HCT116 (cell line): Measurements from ENCODE around the gene LRRC70. TPM values are rescaled to one million over a fixed set of nuclear protein-coding genes. Genes with fewer than 3 reads are reported as not detected.

ENCODE experiments used
- ATAC-seq: fragments of 200-7000 bp; cut with Tn5 transposase; 2 replicates; pipeline ENCODE4 v1.9.1; 2020; ENCODE audit warnings: mild to moderate bottlenecking, moderate library complexity
- Bru-seq: library from RNA; stranded (reverse); fragments of 400-500 nt; gene quantifications from one replicate; lab custom pipeline; 2021; lab: Mats Ljungman, UMichigan
- BruChase-seq, 2 experiments: library from RNA; stranded (reverse); fragments of 400-500 nt; gene quantifications; one replicate each; lab custom pipeline; 2021; lab: Mats Ljungman, UMichigan
- BruUV-seq: library from RNA; stranded (reverse); fragments of 400-500 nt; replicated peaks from 2 replicates; lab custom pipeline; 2021; lab: Mats Ljungman, UMichigan
- CTCF ChIA-PET: fragments of 300-600 bp; sonication (Branson Sonifier 250); formaldehyde crosslinking; loops from one replicate; lab custom pipeline; 2021; ENCODE audit warnings: antibody characterized with exemption; lab: Charles Lee
- POLR2A ChIA-PET: fragments of 300-600, 350-600 bp; sonication (Branson Sonifier 250); formaldehyde crosslinking; loops from one replicate; lab custom pipeline; 2021; ENCODE audit warnings: antibody characterized with exemption; lab: Charles Lee
- RAD21 ChIA-PET, 2 experiments: fragments of 300-600 bp; sonication (Branson Sonifier 250); formaldehyde crosslinking; loops; one replicate each; lab custom pipeline; 2023; ENCODE audit warnings: low total read pairs in 2 of 2; ENCODE audit not compliant: uncharacterized antibody in 2 of 2, unreplicated experiment in 2 of 2, low non-redundant PET in 1 of 2; lab: Charles Lee
- DNase-seq: peaks from one replicate; pipeline ENCODE4 v3.0.0-alpha.2; 2010; ENCODE audit warnings: low read depth, low spot score
- H2AFZ ChIP-seq: fragments of 200-600 bp; shearing (Covaris generic), sonication (generic); 2 replicates; pipeline ENCODE4 v1.6.1; 2017; ENCODE audit warnings: low read depth, mixed run types, mixed read lengths, antibody characterized with exemption, low read length; ENCODE audit not compliant: poor library complexity, severe bottlenecking
- H3K27ac ChIP-seq: 2 replicates; pipeline ENCODE4 v1.5.1; 2012; ENCODE audit warnings: low read depth, low read length
- H3K27me3 ChIP-seq: fragments of 200-600 bp; sonication (generic); 2 replicates; pipeline ENCODE4 v1.6.1; 2016; ENCODE audit warnings: mixed run types, low read length, mixed read lengths; ENCODE audit not compliant: insufficient read depth
- H3K36me3 ChIP-seq, 2 experiments: fragments of 200-500 bp in 1 of 2; fragments of 200-600 bp in 1 of 2; sonication (Bioruptor generic) in 1 of 2; sonication (generic) in 1 of 2; 2 replicates each; pipeline versions ENCODE4 v1.5.1 to v1.6.1; 2014 to 2016; ENCODE audit warnings: low read length in 2 of 2, inconsistent platforms in 1 of 2, mixed read lengths in 1 of 2, mixed run types in 1 of 2; ENCODE audit not compliant: insufficient read depth in 2 of 2, control insufficient read depth in 1 of 2
- H3K4me1 ChIP-seq, 2 experiments: fragments of 200-600 bp in 1 of 2; sonication (generic) in 1 of 2; 2 replicates each; pipeline versions ENCODE4 v1.5.1 to v1.6.1; 2012 to 2017; ENCODE audit warnings: low read length in 2 of 2, inconsistent platforms in 1 of 2, mild to moderate bottlenecking in 1 of 2, mixed read lengths in 1 of 2, mixed run types in 1 of 2, moderate library complexity in 1 of 2; ENCODE audit not compliant: insufficient read depth in 2 of 2, control insufficient read depth in 1 of 2
- H3K4me2 ChIP-seq: fragments of 200-600 bp; sonication (generic); 2 replicates; pipeline ENCODE4 v1.6.1; 2017; ENCODE audit warnings: mixed run types, low read length, mixed read lengths
- H3K4me3 ChIP-seq, 2 experiments: fragments of 200-600 bp in 1 of 2; sonication (generic) in 1 of 2; replicated peaks in 1 of 2; 2 replicates each; pipeline ENCODE4 v1.5.1; 2011 to 2016; ENCODE audit warnings: low read length in 2 of 2, control low read depth in 1 of 2, low read depth in 1 of 2, mild to moderate bottlenecking in 1 of 2, mixed read lengths in 1 of 2, mixed run types in 1 of 2
- H3K79me2 ChIP-seq: fragments of 200-600 bp; sonication (generic); 2 replicates; pipeline ENCODE4 v1.6.1; 2017; ENCODE audit warnings: mild to moderate bottlenecking, mixed run types, low read length, moderate library complexity, mixed read lengths; ENCODE audit not compliant: insufficient read depth
- H3K9ac ChIP-seq: fragments of 200-600 bp; sonication (generic); 2 replicates; pipeline ENCODE4 v1.6.1; 2016; ENCODE audit warnings: low read length, mixed read lengths
- H3K9me2 ChIP-seq: fragments of 200-600 bp; sonication (generic), shearing (Covaris generic); 2 replicates; pipeline ENCODE4 v1.6.1; 2017; ENCODE audit warnings: mixed run types, mild to moderate bottlenecking, moderate library complexity; ENCODE audit not compliant: insufficient read depth
- H3K9me3 ChIP-seq, 2 experiments: fragments of 200-500 bp in 1 of 2; fragments of 200-600 bp in 1 of 2; sonication (Bioruptor generic) in 1 of 2; sonication (generic) in 1 of 2; 2 replicates each; pipeline ENCODE4 v1.6.1; 2014 to 2017; ENCODE audit warnings: low read length in 2 of 2, mixed read lengths in 2 of 2, inconsistent platforms in 1 of 2, low read depth in 1 of 2, mild to moderate bottlenecking in 1 of 2, mixed run types in 1 of 2, moderate library complexity in 1 of 2; ENCODE audit not compliant: control insufficient read depth in 1 of 2, insufficient read depth in 1 of 2
- H4K20me1 ChIP-seq: fragments of 200-600 bp; sonication (generic), shearing (Covaris generic); 2 replicates; pipeline ENCODE4 v1.6.1; 2017; ENCODE audit warnings: mixed run types, mild to moderate bottlenecking, moderate library complexity; ENCODE audit not compliant: insufficient read depth
- CBX3 ChIP-seq: IDR thresholded peaks from 2 replicates; pipeline ENCODE4 v1.6.1; 2012; ENCODE audit warnings: low read depth
- EGR1 ChIP-seq: IDR thresholded peaks from 2 replicates; pipeline ENCODE4 v1.6.1; 2012; ENCODE audit warnings: low read depth
- ELF1 ChIP-seq: IDR thresholded peaks from 2 replicates; pipeline ENCODE4 v1.6.1; 2012; ENCODE audit warnings: low read depth, borderline replicate concordance
- FOSL1 ChIP-seq: IDR thresholded peaks from 2 replicates; pipeline ENCODE4 v1.6.1; 2012; ENCODE audit warnings: low read depth
- JUND ChIP-seq: IDR thresholded peaks from 2 replicates; pipeline ENCODE4 v1.6.1; 2012
- POLR2A ChIP-seq: IDR thresholded peaks from 2 replicates; pipeline ENCODE4 v1.7.0; 2011; ENCODE audit warnings: borderline replicate concordance; ENCODE audit not compliant: insufficient read depth, insufficient read length; ENCODE audit errors: extremely low read depth
- POLR2AphosphoS5 ChIP-seq: IDR thresholded peaks from 2 replicates; pipeline ENCODE4 v1.6.1; 2011; ENCODE audit warnings: mild to moderate bottlenecking, low read depth, low read length, moderate library complexity
- RAD21 ChIP-seq: IDR thresholded peaks from 2 replicates; pipeline ENCODE4 v1.6.1; 2012; ENCODE audit warnings: low read depth, mild to moderate bottlenecking
- SIN3A ChIP-seq: IDR thresholded peaks from 2 replicates; pipeline ENCODE4 v1.6.1; 2012; ENCODE audit warnings: low read depth
- SRF ChIP-seq: IDR thresholded peaks from 2 replicates; pipeline ENCODE4 v1.6.1; 2012; ENCODE audit warnings: low read depth
- TCF7L2 ChIP-seq: IDR thresholded peaks from 2 replicates; pipeline ENCODE4 v1.7.0; 2011; ENCODE audit warnings: borderline replicate concordance, inconsistent platforms; ENCODE audit not compliant: insufficient read depth, insufficient read length; ENCODE audit errors: extremely low read depth
- YY1 ChIP-seq: IDR thresholded peaks from 2 replicates; pipeline ENCODE4 v1.6.1; 2011; ENCODE audit warnings: low read length, low read depth, moderate library complexity, mild to moderate bottlenecking; ENCODE audit not compliant: insufficient replicate concordance; ENCODE audit errors: extremely low read depth
- ZFX ChIP-seq: fragments of 450-650 bp; IDR thresholded peaks from 2 replicates; pipeline ENCODE4 v1.6.1; 2017
- intact Hi-C: fragments of 100-400 bp; cut with micrococcal nuclease; formaldehyde crosslinking; loops from 2 replicates; pipeline ENCODE4 v1.10.0; 2022
- long read RNA-seq: library from polyadenylated mRNA; unstranded; transcript quantifications from one replicate; pipeline ENCODE4 v2.0.0, GENCODE V29; 2021; ENCODE audit not compliant: unreplicated experiment
- polyA plus RNA-seq: library from polyadenylated mRNA; unstranded; fragments of >200 nt; gene quantifications from 2 replicates; pipeline ENCODE4 v1.2.1, GENCODE V29; 2012; ENCODE audit warnings: missing spikeins
- total RNA-seq: library from RNA; stranded (reverse); gene quantifications from one replicate; pipeline ENCODE4 v1.2.1, GENCODE V29; 2021; ENCODE audit not compliant: unreplicated experiment
- TF ChIP-seq, protein P1 (sequence below): IDR thresholded peaks from 2 replicates; pipeline ENCODE4 v1.6.1; 2011; ENCODE audit warnings: mild to moderate bottlenecking, low read length, moderate library complexity; ENCODE audit not compliant: insufficient replicate concordance; ENCODE audit errors: extremely low read depth
- TF ChIP-seq, protein P2 (sequence below): IDR thresholded peaks from 2 replicates; pipeline ENCODE4 v1.6.1; 2012; ENCODE audit warnings: low read depth
- TF ChIP-seq, protein P3 (sequence below), 3 experiments: fragments of 200-600 bp in 1 of 3; sonication (generic) in 1 of 3; IDR thresholded peaks in 2 of 3; conservative IDR thresholded peaks in 1 of 3; 2 replicates each; pipeline ENCODE4 v1.5.1; 2012 to 2017; ENCODE audit warnings: low read depth in 2 of 3, low read length in 2 of 3, antibody characterized with exemption in 1 of 3, borderline replicate concordance in 1 of 3, control low read depth in 1 of 3, mild to moderate bottlenecking in 1 of 3, mixed read lengths in 1 of 3, mixed run types in 1 of 3, moderate library complexity in 1 of 3; ENCODE audit not compliant: insufficient read depth in 1 of 3
- TF ChIP-seq, protein P4 (sequence below): IDR thresholded peaks from 2 replicates; pipeline ENCODE4 v1.6.1; 2012

Gene LRRC70, protein sequence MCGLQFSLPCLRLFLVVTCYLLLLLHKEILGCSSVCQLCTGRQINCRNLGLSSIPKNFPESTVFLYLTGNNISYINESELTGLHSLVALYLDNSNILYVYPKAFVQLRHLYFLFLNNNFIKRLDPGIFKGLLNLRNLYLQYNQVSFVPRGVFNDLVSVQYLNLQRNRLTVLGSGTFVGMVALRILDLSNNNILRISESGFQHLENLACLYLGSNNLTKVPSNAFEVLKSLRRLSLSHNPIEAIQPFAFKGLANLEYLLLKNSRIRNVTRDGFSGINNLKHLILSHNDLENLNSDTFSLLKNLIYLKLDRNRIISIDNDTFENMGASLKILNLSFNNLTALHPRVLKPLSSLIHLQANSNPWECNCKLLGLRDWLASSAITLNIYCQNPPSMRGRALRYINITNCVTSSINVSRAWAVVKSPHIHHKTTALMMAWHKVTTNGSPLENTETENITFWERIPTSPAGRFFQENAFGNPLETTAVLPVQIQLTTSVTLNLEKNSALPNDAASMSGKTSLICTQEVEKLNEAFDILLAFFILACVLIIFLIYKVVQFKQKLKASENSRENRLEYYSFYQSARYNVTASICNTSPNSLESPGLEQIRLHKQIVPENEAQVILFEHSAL
- 0.37 TPM for total RNA-seq
- 0.10 and 0.12 TPM in 2 replicates for polyA plus RNA-seq
- percentile 87 among the genes with signal in this experiment for Bru-seq, nascent RNA
- BruChase-seq, experiment 1, labeled RNA remaining after a 6-hour chase: percentile 61 among the genes with signal in this experiment
- BruChase-seq, experiment 2, labeled RNA remaining after a 2-hour chase: percentile 65 among the genes with signal in this experiment
- long read RNA-seq: 0 reads

DNA sequence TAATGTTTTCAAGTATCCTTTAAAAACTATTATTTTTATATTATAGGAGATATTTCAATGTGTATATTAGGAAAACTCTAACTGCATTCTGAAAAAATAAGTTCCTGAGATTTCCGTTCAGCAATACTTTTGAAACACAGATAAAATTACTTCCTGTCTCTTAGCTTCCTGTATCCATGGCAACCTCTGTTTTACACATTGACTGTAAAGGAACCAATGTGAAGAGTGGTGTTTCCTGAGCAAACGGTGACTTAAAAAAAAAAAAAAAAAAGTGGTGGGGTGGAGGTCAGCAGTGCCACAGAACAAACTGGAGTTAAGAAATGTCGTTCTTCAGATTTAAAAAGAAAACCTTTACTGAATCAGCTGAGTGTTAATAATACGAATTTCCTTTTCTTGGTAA lies at the start of gene LRRC70:
LRRC70 (plus strand) TSS at position 280 of the 400 bp plus-strand sequence. CDS start 620 bp downstream, outside the sequence.
- no TSS peak for BruUV-seq
- Histone ChIP-seq H3K9me3 (no peaks in the 10 kb centered on the region), H3K4me2 (no peak within 1 kb of the TSS), H3K27me3 (no peaks in the 10 kb centered on the region), H3K9me2 (no peaks in the 10 kb centered on the region), H3K9ac (no peak within 1 kb of the TSS), H3K36me3 (no peaks in the 10 kb centered on the region), H2AFZ (no peak within 1 kb of the TSS), H3K4me1 (no peaks in the 10 kb centered on the region), H4K20me1 (no peaks in the 10 kb centered on the region), H3K27ac (no peak within 1 kb of the TSS), H3K79me2 (no peaks in the 10 kb centered on the region), H3K4me3 (no peak within 1 kb of the TSS)
- no peak for ATAC-seq
- intact Hi-C loops: no loop called here
- ChIA-PET RAD21 (no interaction called here), POLR2A (no interaction called here), CTCF (interaction anchor here (0.7 kb wide), 1 partner anchor 1608 kb away, joined by 3 read pairs; no protein-coding TSS in a partner anchor)
- DNase-seq: no peak
- TF ChIP-seq RAD21: no peak
- TF ChIP-seq CBX3: no peak
- TF ChIP-seq, protein P1, sequence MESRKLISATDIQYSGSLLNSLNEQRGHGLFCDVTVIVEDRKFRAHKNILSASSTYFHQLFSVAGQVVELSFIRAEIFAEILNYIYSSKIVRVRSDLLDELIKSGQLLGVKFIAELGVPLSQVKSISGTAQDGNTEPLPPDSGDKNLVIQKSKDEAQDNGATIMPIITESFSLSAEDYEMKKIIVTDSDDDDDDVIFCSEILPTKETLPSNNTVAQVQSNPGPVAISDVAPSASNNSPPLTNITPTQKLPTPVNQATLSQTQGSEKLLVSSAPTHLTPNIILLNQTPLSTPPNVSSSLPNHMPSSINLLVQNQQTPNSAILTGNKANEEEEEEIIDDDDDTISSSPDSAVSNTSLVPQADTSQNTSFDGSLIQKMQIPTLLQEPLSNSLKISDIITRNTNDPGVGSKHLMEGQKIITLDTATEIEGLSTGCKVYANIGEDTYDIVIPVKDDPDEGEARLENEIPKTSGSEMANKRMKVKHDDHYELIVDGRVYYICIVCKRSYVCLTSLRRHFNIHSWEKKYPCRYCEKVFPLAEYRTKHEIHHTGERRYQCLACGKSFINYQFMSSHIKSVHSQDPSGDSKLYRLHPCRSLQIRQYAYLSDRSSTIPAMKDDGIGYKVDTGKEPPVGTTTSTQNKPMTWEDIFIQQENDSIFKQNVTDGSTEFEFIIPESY: no peak
- TF ChIP-seq POLR2A: no peak
- TF ChIP-seq EGR1: no peak
- TF ChIP-seq SIN3A: no peak
- TF ChIP-seq POLR2AphosphoS5: no peak
- no peak for TF ChIP-seq TCF7L2
- no peak for TF ChIP-seq SRF
- TF ChIP-seq FOSL1: no peak
- no peak for TF ChIP-seq ZFX
- TF ChIP-seq ELF1: no peak
- TF ChIP-seq, protein P2, sequence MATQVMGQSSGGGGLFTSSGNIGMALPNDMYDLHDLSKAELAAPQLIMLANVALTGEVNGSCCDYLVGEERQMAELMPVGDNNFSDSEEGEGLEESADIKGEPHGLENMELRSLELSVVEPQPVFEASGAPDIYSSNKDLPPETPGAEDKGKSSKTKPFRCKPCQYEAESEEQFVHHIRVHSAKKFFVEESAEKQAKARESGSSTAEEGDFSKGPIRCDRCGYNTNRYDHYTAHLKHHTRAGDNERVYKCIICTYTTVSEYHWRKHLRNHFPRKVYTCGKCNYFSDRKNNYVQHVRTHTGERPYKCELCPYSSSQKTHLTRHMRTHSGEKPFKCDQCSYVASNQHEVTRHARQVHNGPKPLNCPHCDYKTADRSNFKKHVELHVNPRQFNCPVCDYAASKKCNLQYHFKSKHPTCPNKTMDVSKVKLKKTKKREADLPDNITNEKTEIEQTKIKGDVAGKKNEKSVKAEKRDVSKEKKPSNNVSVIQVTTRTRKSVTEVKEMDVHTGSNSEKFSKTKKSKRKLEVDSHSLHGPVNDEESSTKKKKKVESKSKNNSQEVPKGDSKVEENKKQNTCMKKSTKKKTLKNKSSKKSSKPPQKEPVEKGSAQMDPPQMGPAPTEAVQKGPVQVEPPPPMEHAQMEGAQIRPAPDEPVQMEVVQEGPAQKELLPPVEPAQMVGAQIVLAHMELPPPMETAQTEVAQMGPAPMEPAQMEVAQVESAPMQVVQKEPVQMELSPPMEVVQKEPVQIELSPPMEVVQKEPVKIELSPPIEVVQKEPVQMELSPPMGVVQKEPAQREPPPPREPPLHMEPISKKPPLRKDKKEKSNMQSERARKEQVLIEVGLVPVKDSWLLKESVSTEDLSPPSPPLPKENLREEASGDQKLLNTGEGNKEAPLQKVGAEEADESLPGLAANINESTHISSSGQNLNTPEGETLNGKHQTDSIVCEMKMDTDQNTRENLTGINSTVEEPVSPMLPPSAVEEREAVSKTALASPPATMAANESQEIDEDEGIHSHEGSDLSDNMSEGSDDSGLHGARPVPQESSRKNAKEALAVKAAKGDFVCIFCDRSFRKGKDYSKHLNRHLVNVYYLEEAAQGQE: no peak
- no peak for TF ChIP-seq YY1
- TF ChIP-seq JUND: no peak
- TF ChIP-seq, protein P3, sequence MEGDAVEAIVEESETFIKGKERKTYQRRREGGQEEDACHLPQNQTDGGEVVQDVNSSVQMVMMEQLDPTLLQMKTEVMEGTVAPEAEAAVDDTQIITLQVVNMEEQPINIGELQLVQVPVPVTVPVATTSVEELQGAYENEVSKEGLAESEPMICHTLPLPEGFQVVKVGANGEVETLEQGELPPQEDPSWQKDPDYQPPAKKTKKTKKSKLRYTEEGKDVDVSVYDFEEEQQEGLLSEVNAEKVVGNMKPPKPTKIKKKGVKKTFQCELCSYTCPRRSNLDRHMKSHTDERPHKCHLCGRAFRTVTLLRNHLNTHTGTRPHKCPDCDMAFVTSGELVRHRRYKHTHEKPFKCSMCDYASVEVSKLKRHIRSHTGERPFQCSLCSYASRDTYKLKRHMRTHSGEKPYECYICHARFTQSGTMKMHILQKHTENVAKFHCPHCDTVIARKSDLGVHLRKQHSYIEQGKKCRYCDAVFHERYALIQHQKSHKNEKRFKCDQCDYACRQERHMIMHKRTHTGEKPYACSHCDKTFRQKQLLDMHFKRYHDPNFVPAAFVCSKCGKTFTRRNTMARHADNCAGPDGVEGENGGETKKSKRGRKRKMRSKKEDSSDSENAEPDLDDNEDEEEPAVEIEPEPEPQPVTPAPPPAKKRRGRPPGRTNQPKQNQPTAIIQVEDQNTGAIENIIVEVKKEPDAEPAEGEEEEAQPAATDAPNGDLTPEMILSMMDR (IDR thresholded peaks at IDR 0.05 in 2 of 3, conservative IDR thresholded peaks at IDR 0.05 in 1 of 3; ENCODE audit: borderline replicate concordance in 1 of 3, insufficient read depth in 1 of 3, low read depth in 2 of 3, low read length in 2 of 3): no peak
- TF ChIP-seq, protein P4, sequence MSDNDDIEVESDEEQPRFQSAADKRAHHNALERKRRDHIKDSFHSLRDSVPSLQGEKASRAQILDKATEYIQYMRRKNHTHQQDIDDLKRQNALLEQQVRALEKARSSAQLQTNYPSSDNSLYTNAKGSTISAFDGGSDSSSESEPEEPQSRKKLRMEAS: no peak
